ENCODE measurements around the gene TOP3A. TPM values are rescaled to one million over a fixed set of nuclear protein-coding genes. Genes with fewer than 3 reads are reported as not detected.

The TOP3A gene
- total and polyA plus RNA-seq, 2 experiments from 2014 or later: 21.7 to 76.7 TPM

- Histone ChIP-seq H3K4me3 (no peak overlapping the region), H3K4me1 (ENCODE audit: insufficient read depth) (no peaks in the 10 kb centered on the region), H4K20me1 (replicated peaks; ENCODE audit: insufficient read depth) (peaks cover 6% of the 10 kb centered on the region; the same call in 1 of the 2 replicates), H3K4me2 (no peak overlapping the region), H3F3A (replicated peaks; ENCODE audit: low read depth) (no peaks in the 10 kb centered on the region; the same call in 1 of the 2 replicates), H3K27me3 (ENCODE audit: insufficient read depth) (no peaks in the 10 kb centered on the region), H3K9me2 (ENCODE audit: insufficient read depth) (no peaks in the 10 kb centered on the region), H3K36me3 (ENCODE audit: insufficient read depth) (no peaks in the 10 kb centered on the region; the same call in 1 of the 2 replicates), H3K27ac (ENCODE audit: low read depth) (no peak overlapping the region), H3K79me2 (replicated peaks; ENCODE audit: insufficient read depth) (peaks cover 5% of the 10 kb centered on the region; the same call in 1 of the 2 replicates), H2AFZ (no peak overlapping the region)
- H3K27ac Mint-ChIP-seq: no peak overlapping the region
- H3K36me3 Mint-ChIP-seq (ENCODE audit: low read depth): peaks cover 56% of the 10 kb centered on the region
- no peaks in the 10 kb centered on the region; the same call in 2 of the 3 replicates for H3K9me3 Mint-ChIP-seq
- no peak overlapping the region for H3K4me3 Mint-ChIP-seq
- H3K27me3 Mint-ChIP-seq (ENCODE audit: insufficient read depth, low read depth, poor library complexity): peaks cover 8% of the 10 kb centered on the region
- DNase-seq (ENCODE audit: low spot score) (no peak), ATAC-seq (no peak)
- no peak for TF ChIP-seq JUNB (IDR thresholded peaks at IDR 0.05; ENCODE audit: unreplicated experiment)
- TF ChIP-seq CTCF (conservative IDR thresholded peaks at IDR 0.05; ENCODE audit: low read depth in 2 of 2): no peak
- no peak for TF ChIP-seq ZNF331 (CRISPR knock-in tag; IDR thresholded peaks at IDR 0.05; ENCODE audit: low read depth)
- no peak for TF ChIP-seq POLR2AphosphoS5 (IDR thresholded peaks at IDR 0.05; ENCODE audit: low read depth)
- no peak for TF ChIP-seq STAT1 (IDR thresholded peaks at IDR 0.05; ENCODE audit: unreplicated experiment)
- no peak for TF ChIP-seq EZH2phosphoT487 (IDR thresholded peaks at IDR 0.05; ENCODE audit: unreplicated experiment)
- no peak for TF ChIP-seq NANOG (IDR thresholded peaks at IDR 0.05; ENCODE audit: borderline replicate concordance)
- TF ChIP-seq ETS1 (IDR thresholded peaks at IDR 0.05): no peak
- TF ChIP-seq ZNF114 (CRISPR knock-in tag; IDR thresholded peaks at IDR 0.05): no peak
- TF ChIP-seq REST (IDR thresholded peaks at IDR 0.05; ENCODE audit: unreplicated experiment): no peak
- TF ChIP-seq EZH2 (IDR thresholded peaks at IDR 0.05; ENCODE audit: low read depth, unreplicated experiment): no peak
- no peaks in the 10 kb centered on the region for H3K4me1 Mint-ChIP-seq
Observed at GRCh38 chr17:18326039-18326438, 11.2 kb upstream of the TOP3A start.

All from GM23338 (cell line).